ENCODE data around the gene RET.
"Not testable (repeated sequence)": the region's sequence is repeated elsewhere in the genome, so short reads cannot be mapped to it uniquely, and the experiment has no call there.

RET gene

DNA sequence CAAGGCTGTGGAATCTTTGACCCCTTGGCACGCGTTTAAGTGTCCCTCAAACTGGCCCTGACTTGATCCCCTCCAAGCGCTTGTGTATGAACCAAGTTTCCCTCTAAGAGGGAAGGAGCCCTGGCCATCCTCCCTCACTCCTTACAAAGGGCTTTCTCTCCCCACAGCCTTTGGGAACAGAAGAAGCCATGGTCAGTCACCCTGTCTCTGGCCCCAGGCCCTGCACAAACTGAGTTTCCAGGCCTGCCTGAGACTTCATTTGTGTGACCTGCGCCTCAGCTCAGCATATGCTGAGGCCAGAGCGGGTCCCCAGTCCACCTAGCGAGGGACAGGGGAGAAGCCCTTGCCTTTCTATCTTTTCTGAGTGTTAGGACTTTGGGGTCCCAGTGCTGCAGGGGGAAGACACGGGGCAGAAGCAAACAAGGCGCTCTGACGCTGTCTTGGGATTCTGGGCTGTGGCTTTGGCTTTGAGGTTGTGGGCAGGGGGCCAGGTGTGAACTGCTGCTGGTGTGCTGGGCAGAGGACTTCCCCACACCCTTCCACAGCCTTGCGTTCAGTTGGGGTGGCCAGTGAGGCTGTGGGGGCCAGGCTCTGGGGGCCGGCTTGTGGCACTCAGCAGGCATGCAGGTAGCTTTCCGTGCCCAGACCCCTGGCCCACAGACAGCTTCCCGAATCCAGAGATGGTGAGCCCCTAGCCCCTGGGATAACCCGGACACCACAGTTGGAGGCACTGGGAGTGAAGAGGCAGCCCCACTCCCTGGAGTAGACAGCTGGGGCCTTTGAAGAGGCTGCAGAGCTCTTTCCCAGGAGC lies 1.5 kb downstream of the RET start:
- no peak for DNase-seq (ENCODE audit: low read depth in 2 of 2)

DNA sequence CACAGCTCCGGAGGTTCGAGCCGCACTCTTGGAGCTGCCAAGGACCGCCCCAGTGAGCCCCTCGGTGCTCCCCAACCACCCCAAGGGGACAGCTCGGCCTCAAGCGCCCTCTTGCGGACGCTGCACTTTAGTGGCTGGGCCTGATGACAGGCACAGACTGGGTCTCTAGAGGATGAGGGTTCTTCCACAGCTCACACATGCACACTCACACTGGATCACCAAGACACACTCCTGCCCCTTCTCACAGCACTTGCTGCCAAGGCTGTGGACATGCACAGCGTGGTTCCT lies 2.1 kb downstream of the RET start:
- no peak for DNase-seq (ENCODE audit: low read depth in 2 of 2)

DNA sequence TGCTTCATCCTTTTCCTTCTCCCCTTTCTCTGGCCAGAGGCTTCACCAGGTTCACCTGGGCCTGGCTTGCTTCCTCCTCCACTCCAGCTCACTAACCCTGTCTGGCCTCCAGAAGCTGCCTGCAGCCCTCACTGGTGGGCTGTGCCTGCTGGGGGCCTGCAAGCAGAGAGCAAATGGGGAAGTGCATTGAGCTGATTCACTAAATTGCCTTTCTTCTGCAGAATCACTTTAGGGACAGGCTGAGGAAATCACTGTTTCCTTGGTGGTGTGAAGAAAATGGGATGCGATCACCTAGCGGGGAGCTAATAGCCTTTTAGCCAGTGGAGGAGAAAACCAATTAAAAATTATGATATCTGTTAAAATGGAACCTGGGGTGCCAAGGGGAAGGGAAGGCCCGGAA lies 3.0 kb downstream of the RET start:
- no peak for DNase-seq (ENCODE audit: low read depth in 2 of 2)

DNA sequence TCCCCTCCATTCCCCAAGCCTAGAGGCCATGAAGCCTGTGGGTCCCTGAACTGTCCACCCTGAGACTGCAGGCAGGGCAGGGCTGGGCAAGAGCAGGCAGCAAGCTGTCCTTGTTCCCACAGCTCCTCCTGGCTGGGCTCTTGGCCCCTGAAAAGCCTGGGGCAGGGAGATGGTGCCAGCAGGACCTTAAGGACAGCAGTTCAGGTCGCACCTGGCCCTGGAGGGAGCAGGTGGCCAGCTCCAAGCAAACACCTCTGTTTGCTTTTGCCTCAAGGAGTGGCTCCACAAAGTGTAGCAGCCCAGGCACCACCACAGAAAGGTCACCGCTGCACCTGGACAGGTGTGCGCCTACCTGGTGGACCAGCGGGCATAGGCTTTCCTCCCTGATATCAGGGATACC lies 5.2 kb downstream of the RET start:
- DNase-seq (ENCODE audit: low read depth in 2 of 2), result no peak

DNA sequence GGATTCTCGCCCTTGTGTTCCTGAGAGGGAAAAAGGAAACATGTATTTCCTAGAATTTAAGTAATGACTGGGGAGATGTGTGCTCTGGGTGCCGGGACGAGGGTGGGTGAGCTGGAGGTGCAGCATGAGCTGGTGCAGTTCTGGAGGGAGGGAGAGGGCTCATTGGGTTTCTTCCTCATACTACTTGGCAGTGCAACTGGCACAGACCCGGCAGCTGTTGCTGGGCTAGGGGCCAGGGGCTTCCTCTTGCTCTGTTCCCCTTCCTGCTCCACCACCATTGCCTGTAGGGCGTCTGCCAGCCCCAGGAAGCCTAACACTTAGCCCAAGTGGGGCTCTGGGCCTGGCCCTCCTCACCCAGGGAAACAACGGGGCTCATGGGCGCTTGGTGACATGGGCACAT lies 5.9 kb downstream of the RET start:
- no peak for DNase-seq (ENCODE audit: low read depth in 2 of 2)

DNA sequence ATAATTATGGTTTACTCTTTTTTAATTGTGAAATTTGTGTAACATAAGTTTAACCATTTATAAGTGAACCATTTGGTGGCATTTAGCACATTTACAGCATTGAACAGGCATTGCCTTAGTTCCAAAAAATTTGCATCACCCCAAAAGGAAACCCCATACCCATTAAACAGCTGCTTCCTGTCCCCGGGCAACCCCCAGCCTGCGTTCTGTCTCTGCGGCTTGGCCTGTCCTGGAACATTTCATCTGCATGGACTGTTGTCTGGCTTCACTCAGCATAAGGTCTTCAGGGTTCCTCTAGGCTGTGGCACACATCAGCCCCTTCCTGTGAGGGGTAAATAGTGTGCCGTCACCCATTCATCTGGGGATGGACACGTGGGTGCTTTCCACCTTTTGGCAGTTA lies 6.9 kb downstream of the RET start:
- DNase-seq (ENCODE audit: low read depth in 2 of 2), result no peak

GRCh38 chr10:43084812-43085211 lies 7.9 kb downstream of the RET start:
- DNase-seq (ENCODE audit: low read depth in 2 of 2), result no peak

- DNase-seq (ENCODE audit: low read depth in 2 of 2), result no peak
Measured at GRCh38 chr10:43086321-43086942, 9.6 kb downstream of the RET start.

DNA sequence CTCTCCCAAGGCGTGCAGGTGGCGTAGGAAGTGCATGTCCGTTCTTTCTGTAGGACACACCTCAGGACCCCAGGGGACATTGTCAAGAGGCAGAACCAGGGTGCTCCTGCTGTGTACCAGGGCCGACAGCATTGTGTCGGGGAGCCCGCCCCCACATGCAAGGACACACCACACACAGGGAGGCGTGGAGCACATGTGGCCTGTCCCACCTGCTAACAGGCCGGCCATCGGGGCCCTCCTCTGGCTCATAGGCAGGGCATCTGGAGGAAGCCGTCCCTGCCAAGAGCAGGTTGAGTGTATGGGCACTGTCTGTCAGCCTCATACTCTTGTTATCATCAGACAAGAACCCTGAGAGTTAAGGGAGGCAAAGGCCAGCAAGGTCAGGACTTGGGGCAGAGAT lies 12.7 kb downstream of the RET start:
- DNase-seq (ENCODE audit: low read depth in 2 of 2), result no peak

DNA sequence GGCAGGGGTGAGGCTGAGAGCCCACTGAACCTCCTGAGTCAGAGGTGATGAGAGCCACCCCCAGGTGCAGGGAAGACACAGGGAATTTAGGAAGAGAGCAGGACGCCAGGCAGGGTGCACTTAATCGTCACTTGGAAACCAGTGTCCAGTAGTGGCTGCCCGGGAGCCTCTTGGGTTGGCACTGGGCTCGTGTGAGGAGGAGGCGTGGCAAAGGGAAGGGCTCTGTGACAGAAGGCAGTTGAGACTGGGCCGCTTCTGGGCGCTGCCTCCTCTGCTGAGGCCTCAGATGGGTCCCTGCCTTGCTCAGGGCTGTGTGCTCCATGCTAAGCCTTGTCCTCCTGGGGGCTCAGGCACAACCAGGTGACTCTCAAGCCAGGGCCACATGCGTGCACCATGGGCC lies 13.3 kb downstream of the RET start:
- no peak for DNase-seq (ENCODE audit: low read depth in 2 of 2)

GRCh38 chr10:43090664-43091063 lies 13.8 kb downstream of the RET start:
- no peak for DNase-seq (ENCODE audit: low read depth in 2 of 2)

DNA sequence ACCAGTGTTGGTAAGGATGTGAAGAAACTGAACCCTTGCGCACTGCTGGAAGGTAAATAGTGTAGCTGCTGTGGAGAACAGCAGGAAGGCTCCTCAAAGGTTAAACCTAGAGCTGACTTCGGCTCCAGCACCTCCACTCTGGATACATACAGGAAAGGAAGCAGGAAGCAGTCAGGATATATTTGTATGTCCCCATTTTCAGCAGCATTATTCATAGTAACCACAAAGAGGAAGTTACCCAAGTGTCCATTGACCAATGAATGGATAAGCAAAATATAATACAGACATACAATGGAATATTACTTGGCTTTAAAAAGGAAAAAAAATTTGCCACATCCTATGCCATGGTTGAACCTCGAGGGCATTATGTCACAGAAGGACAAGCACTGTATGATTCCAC lies 15.0 kb downstream of the RET start:
- no peak for DNase-seq (ENCODE audit: low read depth in 2 of 2)

DNA sequence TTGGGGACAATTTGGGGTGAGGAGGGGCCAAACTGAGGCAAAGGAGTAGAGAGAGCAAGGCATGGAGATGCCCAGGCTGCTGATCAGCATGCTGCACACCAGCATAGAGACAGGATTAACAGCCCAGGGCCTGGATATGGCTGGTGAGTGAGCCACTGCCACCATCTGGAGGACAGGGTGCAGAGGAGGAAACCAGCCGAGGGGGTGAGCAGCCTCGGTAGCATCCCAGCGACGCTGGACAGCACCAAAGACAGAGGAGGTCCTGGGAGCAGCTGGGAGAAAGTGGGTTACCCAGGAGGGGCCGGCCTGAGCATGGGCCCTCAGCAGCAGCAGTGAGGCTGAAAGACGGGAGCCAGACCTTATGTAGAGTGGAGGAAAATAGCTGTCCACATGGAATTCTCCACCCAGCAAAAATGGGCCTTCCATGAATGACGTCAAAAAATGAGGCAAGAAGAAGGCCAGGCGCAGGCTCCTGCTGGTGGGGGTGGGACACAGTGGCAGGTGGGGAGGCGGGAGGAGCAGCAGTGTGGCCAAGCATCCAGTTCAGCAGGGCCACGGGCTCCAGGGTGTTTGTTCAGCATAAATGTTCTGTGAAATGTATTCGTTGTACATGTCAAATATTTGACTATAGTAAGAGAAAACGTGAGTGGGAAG lies 16.7 kb downstream of the RET start:
- DNase-seq (ENCODE audit: low read depth in 2 of 2), result no peak

DNA sequence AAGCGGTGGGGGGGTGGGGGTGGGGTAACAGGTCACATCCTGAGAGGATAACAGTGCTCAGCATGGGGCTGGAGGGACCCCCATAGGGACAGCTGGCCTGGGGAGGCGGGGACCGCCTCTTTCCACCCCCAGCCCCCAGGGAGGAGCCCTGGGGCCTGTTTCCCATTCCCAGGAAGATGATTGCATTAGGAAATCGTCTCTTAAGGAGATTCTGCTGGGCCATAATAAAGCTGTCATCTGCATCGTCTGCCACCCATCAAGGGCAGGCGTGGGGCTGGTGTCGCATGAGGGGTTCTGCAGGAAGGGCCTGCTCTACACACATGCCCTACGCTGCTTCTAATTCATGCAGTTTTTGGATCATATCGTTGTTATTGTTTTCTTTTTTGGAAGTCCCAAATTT lies 17.2 kb downstream of the RET start:
- DNase-seq (ENCODE audit: low read depth in 2 of 2), result no peak

DNA sequence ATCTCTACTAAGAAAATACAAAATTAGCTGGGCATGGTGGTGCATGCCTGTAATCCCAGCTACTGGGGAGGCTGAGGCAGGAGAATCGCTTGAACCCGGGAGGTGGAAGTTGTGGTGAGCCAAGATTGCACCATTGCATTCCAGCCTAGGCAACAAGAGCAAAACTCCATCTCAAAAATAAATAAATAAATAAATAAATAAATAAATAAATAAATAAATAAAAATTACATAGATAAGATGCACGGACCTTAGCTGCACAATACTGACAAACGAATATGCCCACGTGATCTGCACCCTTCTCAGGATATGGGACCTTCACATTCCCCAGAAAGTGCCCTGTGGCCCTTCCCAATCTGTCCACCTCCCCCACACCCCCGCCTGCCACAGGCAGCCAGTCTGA lies 22.5 kb downstream of the RET start:
- not testable (repeated sequence) for DNase-seq (ENCODE audit: low read depth in 2 of 2)

- DNase-seq (ENCODE audit: low read depth in 2 of 2), result no peak
Measured at GRCh38 chr10:43099928-43100327, 23.1 kb downstream of the RET start.

DNA sequence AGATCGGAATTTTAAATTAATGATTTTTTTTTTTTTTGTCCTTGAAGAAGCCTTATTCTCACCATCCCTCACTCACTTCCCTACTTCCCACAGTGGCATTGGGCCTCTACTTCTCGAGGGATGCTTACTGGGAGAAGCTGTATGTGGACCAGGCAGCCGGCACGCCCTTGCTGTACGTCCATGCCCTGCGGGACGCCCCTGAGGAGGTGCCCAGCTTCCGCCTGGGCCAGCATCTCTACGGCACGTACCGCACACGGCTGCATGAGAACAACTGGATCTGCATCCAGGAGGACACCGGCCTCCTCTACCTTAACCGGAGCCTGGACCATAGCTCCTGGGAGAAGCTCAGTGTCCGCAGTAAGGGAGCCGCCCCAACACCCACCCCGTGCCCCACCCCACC lies 23.5 kb downstream of the RET start:
- DNase-seq (ENCODE audit: low read depth in 2 of 2), result no peak

DNA sequence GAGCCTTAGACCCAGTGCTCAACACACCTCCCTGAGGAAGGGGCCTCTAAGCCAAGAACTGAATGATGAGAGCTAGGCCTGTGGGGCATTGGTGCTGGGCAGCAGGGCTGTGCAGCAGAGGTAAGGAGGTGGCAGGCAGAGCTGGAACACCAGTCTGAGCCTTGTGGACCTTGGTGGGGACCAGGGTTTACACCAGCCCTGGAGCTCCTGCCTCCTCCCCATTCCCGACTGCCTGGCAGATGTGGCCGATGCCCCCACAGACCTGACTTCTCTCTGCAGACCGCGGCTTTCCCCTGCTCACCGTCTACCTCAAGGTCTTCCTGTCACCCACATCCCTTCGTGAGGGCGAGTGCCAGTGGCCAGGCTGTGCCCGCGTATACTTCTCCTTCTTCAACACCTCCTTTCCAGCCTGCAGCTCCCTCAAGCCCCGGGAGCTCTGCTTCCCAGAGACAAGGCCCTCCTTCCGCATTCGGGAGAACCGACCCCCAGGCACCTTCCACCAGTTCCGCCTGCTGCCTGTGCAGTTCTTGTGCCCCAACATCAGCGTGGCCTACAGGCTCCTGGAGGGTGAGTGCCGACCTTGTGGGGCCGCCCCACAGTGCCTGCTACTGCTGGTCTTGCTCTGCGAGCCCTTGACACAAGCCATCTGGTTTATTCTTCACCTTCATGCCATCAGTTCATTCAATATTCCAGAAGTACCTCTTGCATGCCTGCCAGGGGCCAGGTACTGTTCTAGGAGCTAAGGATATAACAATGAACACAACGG lies 25.4 kb downstream of the RET start:
- DNase-seq (ENCODE audit: low read depth in 2 of 2), result no peak

GRCh38 chr10:43105102-43105955 lies 28.5 kb downstream of the RET start:
- DNase-seq (ENCODE audit: low read depth in 2 of 2), result peak; percentile 64 to 68

DNA sequence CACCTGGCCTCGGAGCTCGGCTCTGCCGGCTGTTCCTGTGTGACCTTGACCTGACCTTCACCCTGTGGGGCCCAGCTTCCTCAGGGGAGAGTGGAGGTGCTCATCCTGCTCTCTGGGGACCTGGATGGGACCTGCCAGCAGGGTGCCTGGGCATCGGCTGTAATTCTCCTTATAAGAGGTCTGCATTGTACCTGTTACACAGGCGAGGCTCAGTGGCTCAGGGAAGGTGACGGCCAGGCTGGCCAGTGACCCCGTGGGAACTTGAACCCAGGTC lies 29.0 kb downstream of the RET start:
- no peak for DNase-seq (ENCODE audit: low read depth in 2 of 2)

GRCh38 chr10:43106256-43107091 lies 29.6 kb downstream of the RET start:
- DNase-seq (ENCODE audit: low read depth in 2 of 2), result no peak

All from stimulated activated CD8-positive, alpha-beta memory T cell treated with anti-CD3 and anti-CD28 coated beads, Interleukin-15, amount 100 ng/mL, for 48 hours (primary cell).